Measurements from ENCODE around the gene PEX11G.

The PEX11G gene

DNA sequence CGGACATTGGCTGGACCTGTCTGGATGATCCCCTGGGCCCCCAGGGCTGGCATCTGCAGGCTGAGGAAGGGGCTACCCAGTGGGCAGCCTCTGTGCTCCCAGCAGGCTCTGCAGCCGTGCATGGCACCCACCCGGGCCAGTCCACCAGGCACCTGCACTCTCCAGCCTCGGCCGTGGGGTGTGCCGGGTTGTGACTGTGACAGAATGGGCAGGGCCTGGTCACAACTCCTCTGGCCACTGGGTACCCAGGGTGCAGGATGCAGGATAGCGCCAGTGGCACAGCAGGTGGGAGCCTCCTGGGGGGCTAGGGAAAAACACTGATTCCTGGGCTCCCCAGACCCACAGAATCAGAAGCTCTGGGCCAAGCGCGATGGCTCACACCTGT lies 10.0 kb downstream of the PEX11G start:
- H3K27ac ChIP-seq (replicated peaks) = no peak overlapping the region

GRCh38 chr19:7478173-7478842 lies 10.5 kb downstream of the PEX11G start:
- TF ChIP-seq, protein P1, sequence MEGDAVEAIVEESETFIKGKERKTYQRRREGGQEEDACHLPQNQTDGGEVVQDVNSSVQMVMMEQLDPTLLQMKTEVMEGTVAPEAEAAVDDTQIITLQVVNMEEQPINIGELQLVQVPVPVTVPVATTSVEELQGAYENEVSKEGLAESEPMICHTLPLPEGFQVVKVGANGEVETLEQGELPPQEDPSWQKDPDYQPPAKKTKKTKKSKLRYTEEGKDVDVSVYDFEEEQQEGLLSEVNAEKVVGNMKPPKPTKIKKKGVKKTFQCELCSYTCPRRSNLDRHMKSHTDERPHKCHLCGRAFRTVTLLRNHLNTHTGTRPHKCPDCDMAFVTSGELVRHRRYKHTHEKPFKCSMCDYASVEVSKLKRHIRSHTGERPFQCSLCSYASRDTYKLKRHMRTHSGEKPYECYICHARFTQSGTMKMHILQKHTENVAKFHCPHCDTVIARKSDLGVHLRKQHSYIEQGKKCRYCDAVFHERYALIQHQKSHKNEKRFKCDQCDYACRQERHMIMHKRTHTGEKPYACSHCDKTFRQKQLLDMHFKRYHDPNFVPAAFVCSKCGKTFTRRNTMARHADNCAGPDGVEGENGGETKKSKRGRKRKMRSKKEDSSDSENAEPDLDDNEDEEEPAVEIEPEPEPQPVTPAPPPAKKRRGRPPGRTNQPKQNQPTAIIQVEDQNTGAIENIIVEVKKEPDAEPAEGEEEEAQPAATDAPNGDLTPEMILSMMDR (IDR thresholded peaks at IDR 0.05; ENCODE audit: insufficient read depth, low read length) = no peak
- no peak for TF ChIP-seq GABPA (IDR thresholded peaks at IDR 0.05; ENCODE audit: low read depth)
- TF ChIP-seq SPI1 (IDR thresholded peaks at IDR 0.05; ENCODE audit: borderline replicate concordance, low read depth) = no peak
- TF ChIP-seq REST (IDR thresholded peaks at IDR 0.05; ENCODE audit: insufficient replicate concordance, low read depth) = no peak
- TF ChIP-seq POLR2AphosphoS5 (IDR thresholded peaks at IDR 0.05; ENCODE audit: low read depth) = 0 out of 2 replicates have a peak, but pooled peaks have one; percentile 13
- Histone ChIP-seq H3K27me3 (ENCODE audit: insufficient read depth, poor library complexity, severe bottlenecking) (peaks cover 2% of the 10 kb centered on the region), H3K4me3 (replicated peaks; ENCODE audit: insufficient read depth, low read length) (no peak overlapping the region), H3K27ac (replicated peaks) (no peak overlapping the region)
- no peak for DNase-seq (ENCODE audit: low read depth in 1 of 2, low spot score in 1 of 2)

More for the DNA sequence above, 10.0 kb downstream of the PEX11G start:
- DNase-seq (ENCODE audit: low read depth in 1 of 2, low spot score in 1 of 2) = no peak
- Histone ChIP-seq H3K4me3 (replicated peaks; ENCODE audit: insufficient read depth, low read length) (no peak overlapping the region), H3K27me3 (ENCODE audit: insufficient read depth, poor library complexity, severe bottlenecking) (peaks cover 6% of the 10 kb centered on the region)
- TF ChIP-seq POLR2AphosphoS5 (IDR thresholded peaks at IDR 0.05; ENCODE audit: low read depth) (no peak), GABPA (IDR thresholded peaks at IDR 0.05; ENCODE audit: low read depth) (no peak), SPI1 (IDR thresholded peaks at IDR 0.05; ENCODE audit: borderline replicate concordance, low read depth) (no peak), REST (IDR thresholded peaks at IDR 0.05; ENCODE audit: insufficient replicate concordance, low read depth) (no peak)
- TF ChIP-seq, protein P1 (IDR thresholded peaks at IDR 0.05; ENCODE audit: insufficient read depth, low read length) = no peak

DNA sequence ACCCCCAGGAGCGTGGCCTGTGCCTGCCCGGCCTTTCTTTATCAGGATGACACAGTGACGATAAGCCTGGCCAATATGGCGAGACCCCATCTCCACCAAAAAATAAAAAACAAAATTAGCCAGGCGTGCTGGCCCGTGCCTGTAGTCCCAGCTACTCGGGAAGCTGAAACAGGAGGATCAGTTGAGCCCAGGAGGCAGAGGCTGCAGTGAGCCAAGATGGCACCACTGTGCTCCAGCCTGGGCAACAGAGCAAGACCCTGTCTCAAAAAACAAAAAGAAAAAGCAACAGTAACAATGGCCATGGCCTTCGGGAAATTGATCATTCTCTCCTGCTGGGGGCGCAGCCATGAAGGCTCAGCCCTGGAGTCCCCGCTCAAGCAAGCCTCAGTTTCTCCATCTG lies 11.1 kb downstream of the PEX11G start:
- H3K27ac ChIP-seq (replicated peaks) = no peak overlapping the region
- TF ChIP-seq GABPA (IDR thresholded peaks at IDR 0.05; ENCODE audit: low read depth) = no peak
- TF ChIP-seq POLR2AphosphoS5 (IDR thresholded peaks at IDR 0.05; ENCODE audit: low read depth) = 0 out of 2 replicates have a peak, but pooled peaks have one; percentile 8
- H3K4me3 ChIP-seq (replicated peaks; ENCODE audit: insufficient read depth, low read length) = no peak overlapping the region
- no peaks in the 10 kb centered on the region for H3K27me3 ChIP-seq (ENCODE audit: insufficient read depth, poor library complexity, severe bottlenecking)
- no peak for DNase-seq (ENCODE audit: low read depth in 1 of 2, low spot score in 1 of 2)

DNA sequence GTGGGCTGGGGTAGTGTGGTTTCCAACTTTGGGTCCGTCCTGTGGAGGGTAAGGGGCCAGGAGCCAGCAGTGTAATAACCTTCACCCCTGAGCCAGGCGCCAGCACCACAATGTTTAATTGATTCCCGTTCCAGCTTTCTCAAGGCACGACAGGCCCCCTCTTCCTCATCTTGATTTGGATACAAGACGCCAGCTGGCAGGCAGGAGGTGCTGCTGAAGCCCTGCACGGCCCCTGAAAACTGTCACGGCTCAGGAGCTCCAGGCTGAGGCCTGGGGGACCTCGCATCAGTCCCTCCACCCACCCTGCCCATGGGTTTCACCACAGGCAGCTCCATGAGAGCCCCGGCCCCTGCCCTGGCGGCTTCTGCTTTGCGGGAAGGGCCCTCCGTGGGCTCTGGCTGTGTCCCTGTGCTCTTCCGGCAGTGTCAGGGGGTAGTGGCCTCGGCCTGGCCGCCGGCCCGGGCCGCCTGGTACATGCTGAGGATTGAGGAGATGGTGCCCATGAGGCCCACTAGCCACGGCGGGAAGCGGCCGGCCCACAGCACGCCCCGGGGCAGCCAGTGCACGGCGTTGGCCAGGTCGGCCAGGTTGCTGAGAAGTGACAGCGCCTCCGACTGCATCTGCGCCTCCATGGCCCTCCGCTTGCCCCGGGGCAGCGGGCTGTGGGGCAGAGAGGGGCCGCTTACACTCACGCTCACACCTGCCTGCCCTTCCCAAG lies 11.9 kb downstream of the PEX11G start:
- DNase-seq (ENCODE audit: low read depth in 1 of 2, low spot score in 1 of 2) = no peak
- H3K4me3 ChIP-seq (replicated peaks; ENCODE audit: insufficient read depth, low read length) = no peak overlapping the region
- TF ChIP-seq, protein P1 (IDR thresholded peaks at IDR 0.05; ENCODE audit: insufficient read depth, low read length) = no peak
- no peak for TF ChIP-seq REST (IDR thresholded peaks at IDR 0.05; ENCODE audit: insufficient replicate concordance, low read depth)
- TF ChIP-seq GABPA (IDR thresholded peaks at IDR 0.05; ENCODE audit: low read depth) = no peak
- no peak for TF ChIP-seq SPI1 (IDR thresholded peaks at IDR 0.05; ENCODE audit: borderline replicate concordance, low read depth)
- no peak; the same call in 1 of the 2 replicates for TF ChIP-seq POLR2AphosphoS5 (IDR thresholded peaks at IDR 0.05; ENCODE audit: low read depth)
- no peaks in the 10 kb centered on the region for H3K27me3 ChIP-seq (ENCODE audit: insufficient read depth, poor library complexity, severe bottlenecking)
- no peak overlapping the region for H3K27ac ChIP-seq (replicated peaks)
